Gastroesophageal sphincter (tissue), 3 donors: ENCODE data around the gene DHRS12.

Experiments used
- POLR2A ChIP-seq, 2 donors: fragments of 450-650 bp; IDR thresholded peaks; one replicate each; pipeline ENCODE4 v1.6.1; 2017; ENCODE audit warnings: antibody characterized with exemption in 2 of 2, mild to moderate bottlenecking in 2 of 2, moderate library complexity in 1 of 2
- POLR2AphosphoS5 ChIP-seq: sonication (generic); formaldehyde crosslinking; IDR thresholded peaks from one replicate; pipeline ENCODE4 v1.6.1; 2017; ENCODE audit warnings: antibody characterized with exemption
- TF ChIP-seq, protein P1 (sequence below), 4 experiments: fragments of 200-600 bp in 2 of 4; fragments of 450-650 bp in 2 of 4; sonication (generic) in 1 of 4; IDR thresholded peaks; one replicate each; pipeline ENCODE4 v1.5.1; 2017 to 2019; ENCODE audit warnings: antibody characterized with exemption in 4 of 4, mild to moderate bottlenecking in 2 of 4, moderate library complexity in 2 of 4

DNA sequence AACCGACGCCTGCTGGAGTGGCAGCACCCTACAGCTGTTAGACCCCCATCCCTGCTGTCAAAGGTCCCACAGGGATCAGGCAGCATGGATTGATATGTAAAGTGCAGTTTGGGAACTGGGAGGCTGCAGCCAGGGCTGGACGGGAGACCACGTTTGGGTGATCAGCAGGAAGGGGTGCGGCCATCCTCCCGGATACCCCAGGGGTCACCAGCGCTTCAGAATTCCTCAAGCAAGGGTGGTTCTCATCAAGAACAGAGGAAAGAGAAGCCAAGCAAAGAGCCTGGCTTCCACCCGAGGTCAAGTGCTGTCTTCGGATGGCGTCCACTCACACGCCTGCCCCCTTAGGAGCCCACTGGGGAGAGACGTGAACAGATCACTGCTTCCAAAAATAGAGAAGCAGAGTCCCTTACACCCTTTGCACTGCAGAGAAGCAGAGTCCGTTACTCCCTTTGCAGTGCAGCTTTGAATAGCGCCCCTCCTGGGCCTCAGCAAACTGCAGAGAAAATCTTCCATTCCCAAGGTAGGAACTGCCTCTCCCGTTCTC lies 35.5 kb downstream of the DHRS12 start:
- TF ChIP-seq, protein P1, sequence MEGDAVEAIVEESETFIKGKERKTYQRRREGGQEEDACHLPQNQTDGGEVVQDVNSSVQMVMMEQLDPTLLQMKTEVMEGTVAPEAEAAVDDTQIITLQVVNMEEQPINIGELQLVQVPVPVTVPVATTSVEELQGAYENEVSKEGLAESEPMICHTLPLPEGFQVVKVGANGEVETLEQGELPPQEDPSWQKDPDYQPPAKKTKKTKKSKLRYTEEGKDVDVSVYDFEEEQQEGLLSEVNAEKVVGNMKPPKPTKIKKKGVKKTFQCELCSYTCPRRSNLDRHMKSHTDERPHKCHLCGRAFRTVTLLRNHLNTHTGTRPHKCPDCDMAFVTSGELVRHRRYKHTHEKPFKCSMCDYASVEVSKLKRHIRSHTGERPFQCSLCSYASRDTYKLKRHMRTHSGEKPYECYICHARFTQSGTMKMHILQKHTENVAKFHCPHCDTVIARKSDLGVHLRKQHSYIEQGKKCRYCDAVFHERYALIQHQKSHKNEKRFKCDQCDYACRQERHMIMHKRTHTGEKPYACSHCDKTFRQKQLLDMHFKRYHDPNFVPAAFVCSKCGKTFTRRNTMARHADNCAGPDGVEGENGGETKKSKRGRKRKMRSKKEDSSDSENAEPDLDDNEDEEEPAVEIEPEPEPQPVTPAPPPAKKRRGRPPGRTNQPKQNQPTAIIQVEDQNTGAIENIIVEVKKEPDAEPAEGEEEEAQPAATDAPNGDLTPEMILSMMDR (IDR thresholded peaks at IDR 0.05) = no peak
- no peak for TF ChIP-seq POLR2A (IDR thresholded peaks at IDR 0.05)
- no peak for TF ChIP-seq POLR2AphosphoS5
